ENCODE measurements around the gene MAP1LC3B2.
A peak's percentile ranks its signal among the peaks of the same experiment; 100 is the strongest.

MAP1LC3B2 gene

GRCh38 chr12:116597886-116598285 is 38.7 kb downstream of the MAP1LC3B2 start:
- no peak for DNase-seq

GRCh38 chr12:116598311-116599284 is 39.4 kb downstream of the MAP1LC3B2 start:
- no peak for DNase-seq

GRCh38 chr12:116599285-116600136 is 40.3 kb downstream of the MAP1LC3B2 start:
- DNase-seq = peak; percentile 77

- DNase-seq = peak; percentile 41
Observed at GRCh38 chr12:116600959-116601918, 42.1 kb downstream of the MAP1LC3B2 start.

DNA sequence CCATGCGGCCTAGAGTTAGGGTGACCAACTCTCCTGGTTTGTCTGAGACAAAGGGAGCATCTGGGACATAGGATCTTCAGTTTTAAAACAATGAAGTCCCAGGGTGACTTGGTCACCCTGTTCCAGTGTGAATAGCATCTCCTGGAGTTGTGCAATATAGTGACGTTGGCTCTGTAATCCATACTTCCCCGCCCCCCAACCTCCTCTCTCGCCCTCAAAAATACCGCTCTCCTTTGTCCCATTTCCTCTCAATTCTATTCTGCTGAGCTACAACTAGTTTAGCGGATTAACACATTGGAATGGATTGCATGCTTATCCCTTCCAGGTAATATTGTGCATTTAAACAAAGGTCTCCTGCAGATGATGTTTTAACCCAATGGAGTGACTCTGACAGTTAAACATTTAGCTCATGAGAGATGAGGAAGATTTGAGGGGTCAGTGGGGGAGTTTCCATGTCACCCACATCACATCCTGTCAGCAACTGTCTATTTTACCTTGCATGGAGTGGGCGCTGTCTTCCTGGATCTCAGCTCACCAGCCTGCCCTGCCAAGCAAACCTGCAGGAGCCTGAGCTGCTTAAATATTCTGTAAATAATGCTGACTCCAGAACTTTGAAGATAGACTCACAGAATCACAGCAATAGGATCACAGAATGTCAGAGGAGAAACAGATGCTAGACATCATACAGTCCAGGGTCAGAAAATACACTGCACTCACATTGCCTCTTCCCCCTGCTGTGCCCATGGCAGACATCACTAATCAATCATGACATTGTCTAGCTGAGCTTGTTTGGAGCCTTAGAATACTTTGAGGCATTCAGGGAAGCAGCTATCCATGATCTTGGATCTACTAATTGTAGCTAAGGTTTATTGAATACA is 43.0 kb downstream of the MAP1LC3B2 start:
- peak; percentile 57 for DNase-seq

DNA sequence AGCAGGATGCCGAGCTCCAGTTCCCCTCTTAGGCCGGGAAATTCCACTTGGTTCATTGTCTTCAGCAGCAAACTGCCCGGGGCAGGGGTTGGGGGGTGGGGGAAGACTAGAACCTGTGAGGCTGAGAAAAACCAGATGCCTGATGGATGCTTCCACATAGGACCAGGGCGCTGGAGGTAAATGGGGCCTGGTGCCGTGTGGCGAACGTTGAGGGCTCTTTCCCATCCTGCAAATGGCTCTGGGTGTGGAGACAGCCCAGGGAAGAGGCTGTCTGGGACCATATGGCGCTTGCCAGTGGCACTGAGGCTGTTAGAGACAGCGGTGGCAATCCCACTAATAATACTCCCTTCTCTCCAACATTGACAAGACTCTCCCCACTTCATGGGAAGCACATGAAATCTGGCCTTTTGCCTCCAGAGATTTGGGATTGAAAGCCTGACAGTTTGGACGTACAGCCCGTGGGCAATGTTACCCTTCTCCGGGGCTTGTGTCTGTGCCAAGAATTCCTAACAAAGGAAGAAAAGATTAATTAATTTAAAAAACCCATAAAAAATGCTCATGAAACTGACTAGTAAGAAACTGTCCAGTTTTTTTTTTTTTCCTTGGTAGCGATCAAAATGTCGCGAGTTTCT is 44.5 kb downstream of the MAP1LC3B2 start:
- no peak for DNase-seq

GRCh38 chr12:116604178-116604895 is 45.2 kb downstream of the MAP1LC3B2 start:
- DNase-seq = no peak

DNA sequence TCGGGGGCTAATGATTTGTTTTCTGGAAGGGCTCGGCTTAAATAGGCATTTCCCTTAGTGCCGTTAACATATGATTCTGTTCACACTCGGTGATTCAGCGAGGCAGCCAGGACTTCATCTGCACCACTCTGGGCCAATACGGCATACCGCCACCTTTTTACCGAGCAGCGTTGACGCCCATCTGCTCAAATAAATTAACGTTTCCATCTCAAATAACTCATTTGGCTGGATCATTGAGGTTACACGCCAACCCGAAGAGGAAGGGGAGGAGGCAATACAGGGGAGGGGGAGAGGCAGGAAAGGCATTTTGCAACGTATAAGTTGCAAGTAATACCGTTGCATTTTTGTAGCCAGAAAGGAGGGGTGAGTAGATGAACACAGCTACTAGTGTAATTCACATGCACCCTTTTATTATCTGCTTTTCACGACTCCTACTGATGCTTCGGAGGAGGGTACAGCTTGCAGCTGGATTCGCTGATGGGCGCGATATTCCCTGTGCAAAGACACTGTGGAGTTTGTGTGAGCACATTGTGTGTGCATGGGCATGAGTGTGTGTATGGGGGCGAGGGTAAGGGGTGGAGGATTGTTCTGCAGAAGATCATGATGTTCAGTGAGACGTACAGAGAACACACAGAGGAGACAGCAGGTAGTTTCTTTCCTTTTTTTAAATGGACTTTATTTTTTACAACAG is 45.9 kb downstream of the MAP1LC3B2 start:
- no peak for DNase-seq

DNA sequence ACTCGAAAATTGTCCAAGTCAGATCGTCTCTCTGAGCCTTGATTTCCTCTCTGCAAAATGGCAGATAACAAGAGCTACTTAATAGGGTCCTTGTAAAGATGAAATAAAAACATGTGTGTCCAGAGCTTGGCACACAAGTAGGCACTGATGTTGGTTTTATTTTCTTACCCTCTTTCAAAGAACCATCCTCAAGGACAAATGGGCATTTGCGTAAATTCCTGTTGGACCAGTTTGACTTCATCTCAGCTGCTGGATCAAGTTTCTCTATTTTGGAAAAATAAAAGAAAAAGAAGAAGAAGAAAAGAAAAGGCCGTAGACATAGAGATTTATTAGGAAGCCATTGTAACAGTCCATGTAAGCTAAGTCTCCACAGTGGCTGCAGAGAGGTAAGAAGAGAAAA is 47.2 kb downstream of the MAP1LC3B2 start:
- no peak for DNase-seq

GRCh38 chr12:116607039-116607438 is 47.9 kb downstream of the MAP1LC3B2 start:
- no peak for DNase-seq

DNA sequence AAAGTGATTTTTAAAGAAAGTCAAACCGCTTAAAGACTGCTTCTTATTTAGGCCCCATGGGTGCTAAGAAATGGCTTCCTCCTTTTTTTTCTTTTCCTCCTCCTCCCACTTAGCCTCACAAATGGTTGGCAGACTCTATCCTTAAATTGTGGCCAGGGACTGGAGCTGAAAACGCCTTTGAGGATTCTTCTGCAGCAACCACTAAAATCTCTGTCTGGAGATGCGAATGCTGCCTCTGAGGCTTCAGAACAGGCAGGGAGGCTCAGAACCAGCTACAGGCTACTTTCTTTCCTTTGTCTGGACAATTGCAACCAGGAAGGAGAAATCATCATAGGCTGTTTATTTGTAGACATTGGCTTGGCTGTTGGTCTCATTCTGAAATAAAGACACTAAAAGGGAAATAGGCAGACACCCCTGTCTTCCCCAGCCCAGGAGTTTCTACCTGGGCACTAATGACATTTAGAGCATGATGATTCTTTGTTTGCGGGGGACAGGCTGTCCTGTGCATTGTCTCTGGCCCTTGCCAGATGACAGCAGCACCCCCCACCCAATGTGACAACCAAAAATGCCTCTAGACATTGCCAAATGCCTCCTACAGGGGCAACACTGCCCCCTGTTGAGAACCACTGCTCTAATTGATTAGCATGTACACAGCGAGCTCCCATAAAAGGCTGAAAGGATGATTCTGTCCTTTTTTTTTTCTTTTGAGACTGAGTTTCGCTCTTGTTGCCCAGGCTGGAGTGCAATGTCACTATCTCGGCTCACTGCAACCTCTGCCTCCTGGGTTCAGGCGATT is 50.3 kb downstream of the MAP1LC3B2 start:
- DNase-seq = peak; percentile 42

DNA sequence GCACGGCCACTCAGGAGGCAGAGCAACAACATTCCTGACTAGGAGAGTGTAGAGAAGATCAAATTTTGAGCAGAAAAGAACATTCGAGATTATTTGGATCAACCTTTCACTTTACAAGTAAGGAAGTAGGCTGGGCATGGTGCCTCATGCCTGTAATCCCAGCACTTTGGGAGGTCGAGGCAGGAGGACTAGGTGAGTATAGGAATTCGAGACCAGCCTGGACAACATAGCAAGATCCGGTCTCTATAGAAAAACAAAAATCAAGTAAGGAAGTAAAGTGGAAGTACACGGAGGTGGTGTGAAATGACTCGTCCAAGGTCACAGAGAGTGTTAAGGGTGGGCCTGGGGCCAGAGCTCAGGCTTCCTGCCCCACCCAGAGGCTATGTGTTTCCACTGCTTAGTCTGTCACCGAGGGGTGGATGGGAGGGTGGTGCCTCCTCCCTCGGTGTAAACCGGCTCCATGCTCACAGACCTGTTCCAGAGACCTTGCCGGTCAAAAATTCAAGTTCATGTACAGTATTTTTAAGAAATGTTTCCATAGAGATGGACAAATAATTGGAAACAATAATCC is 51.9 kb downstream of the MAP1LC3B2 start:
- DNase-seq = no peak

DNA sequence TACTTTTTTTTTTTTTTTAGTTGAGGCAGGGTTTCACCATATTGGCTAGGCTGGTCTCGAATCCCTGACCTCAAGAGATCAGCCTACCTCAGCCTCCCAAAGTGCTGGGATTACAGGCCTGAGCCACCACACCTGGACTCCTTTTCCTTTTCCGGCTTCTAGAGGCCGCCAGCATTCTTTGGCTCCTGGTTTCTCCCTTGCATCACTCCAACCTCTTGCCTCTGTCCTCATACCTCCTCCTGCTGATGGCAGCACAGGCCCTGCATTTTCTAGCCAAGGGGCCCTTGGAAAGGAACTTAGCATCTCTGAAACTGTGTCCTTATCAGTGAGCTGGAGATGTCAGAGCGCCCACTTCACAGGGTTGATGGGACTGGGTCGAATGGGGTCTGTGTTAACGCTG is 53.3 kb downstream of the MAP1LC3B2 start:
- DNase-seq = no peak

DNA sequence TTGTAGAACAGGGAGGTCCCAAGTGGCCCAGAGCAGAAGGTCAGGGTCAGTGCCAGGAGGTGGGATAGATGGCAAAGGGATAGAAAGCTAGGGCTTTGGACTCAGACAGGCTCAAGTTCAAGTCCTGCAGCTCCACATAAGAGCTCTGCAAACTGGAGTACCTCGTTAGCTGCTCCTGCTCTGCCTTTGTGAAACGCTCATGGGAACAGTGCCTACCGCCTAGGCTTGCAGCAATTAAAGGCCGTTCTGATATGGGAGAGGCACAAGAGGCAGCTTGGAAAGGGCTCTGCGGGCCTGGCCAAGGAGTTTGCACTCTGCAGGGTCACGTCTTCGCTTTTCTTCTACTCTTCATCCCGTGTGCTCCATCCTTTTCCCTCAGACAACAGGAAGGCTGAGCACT is 54.1 kb downstream of the MAP1LC3B2 start:
- DNase-seq = no peak

DNA sequence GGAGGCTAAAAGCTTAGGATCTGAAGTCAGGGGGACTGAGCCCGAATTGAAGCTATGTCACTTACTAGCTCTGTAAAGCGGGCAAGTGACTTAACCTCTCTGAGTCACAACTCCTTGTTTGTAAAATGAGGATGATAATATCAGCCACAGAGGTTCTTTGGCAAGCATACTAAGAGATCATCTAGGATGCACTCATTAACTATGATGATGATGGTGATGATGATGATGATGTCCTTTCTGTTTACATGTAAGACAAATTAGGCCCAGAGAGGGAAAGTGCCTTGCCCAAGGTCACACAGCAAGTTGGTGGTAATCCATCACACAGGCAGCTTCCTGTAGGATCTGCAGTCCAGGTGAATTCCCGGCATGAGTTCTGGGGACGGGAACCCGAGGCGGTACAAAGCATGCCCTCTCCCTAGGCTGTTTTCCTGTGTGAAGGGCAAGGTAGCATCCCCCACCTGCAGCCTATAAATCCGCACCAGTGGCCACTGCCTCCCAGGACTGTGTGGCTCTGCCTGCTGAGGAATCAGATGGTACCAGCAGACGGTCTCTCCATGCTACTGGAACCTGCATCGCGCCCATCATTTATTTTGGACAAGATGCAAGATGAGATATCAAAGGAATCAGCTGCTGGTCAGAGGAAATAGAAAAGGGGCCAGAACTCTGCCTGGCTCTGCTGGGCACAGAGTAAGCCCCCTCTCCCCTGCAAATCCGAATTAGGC is 55.2 kb downstream of the MAP1LC3B2 start:
- no peak for DNase-seq

DNA sequence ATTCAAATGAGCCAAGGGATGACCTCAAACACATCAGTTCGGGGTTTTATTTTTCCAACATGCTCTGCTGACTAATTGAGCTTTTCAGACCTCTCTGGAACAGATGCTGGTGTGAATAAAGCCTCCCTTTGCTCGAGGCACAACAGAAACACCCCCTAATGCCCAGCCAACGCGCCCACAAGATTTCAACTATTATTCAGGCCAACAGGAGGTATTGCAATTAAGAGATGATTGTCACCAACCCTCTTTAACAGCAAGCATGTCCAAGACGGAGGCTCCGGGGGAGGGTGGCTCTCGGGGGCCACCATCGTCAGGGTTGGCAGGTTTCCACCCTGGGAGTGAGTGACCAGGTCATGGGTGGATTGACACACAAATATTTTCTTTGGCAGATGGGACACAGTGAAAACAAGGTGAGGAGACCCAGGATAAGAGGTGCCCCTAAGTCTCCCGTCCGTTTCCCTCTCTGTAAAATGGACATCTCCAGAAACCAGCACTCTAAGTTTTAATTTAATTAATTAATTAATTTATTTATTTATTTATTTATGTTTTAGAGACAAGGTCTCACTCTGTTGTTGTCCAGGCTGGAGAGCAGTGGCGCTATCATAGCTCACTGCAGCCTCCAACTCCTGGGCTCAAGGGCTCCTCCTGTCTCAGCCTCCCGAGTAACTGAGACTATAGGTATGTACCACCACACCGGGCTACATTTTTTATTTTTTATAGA is 56.1 kb downstream of the MAP1LC3B2 start:
- no peak for DNase-seq

All from suppressor macrophage treated with lipopolysaccharide for 4 hours (primary cell).